Measurements from ENCODE around the gene COG6. TPM values are rescaled to one million over a fixed set of nuclear protein-coding genes. Genes with fewer than 3 reads are reported as not detected.

Gene COG6
- total and polyA plus RNA-seq, 2 of the 8 experiments (the other 6 are each of a cell fraction or from before 2014, with no cell fraction given) = 8.8 to 22.3 TPM

- peak; percentile 42 for FAIRE-seq
- peaks cover 0 to 8% (median 4%) of the 10 kb centered on the region in 4 experiments; a peak in 2 of 7 replicates for H3K4me1 ChIP-seq (replicated peaks in 1 of 4; ENCODE audit: control insufficient read depth in 3 of 4, insufficient read depth in 4 of 4, low read length in 3 of 4)
- peak overlapping the region; percentile 43; the same call in 1 of the 2 replicates for H2AFZ ChIP-seq (ENCODE audit: low read length)
- TF ChIP-seq RNF2 (IDR thresholded peaks at IDR 0.05; ENCODE audit: borderline replicate concordance, low read depth, low read length, missing control alignments, poor library complexity, severe bottlenecking) (no peak), FOSL1 (IDR thresholded peaks at IDR 0.05; ENCODE audit: insufficient read depth, low read depth, low read length) (no peak), USF2 (IDR thresholded peaks at IDR 0.05; ENCODE audit: low read length) (no peak)
These were observed 131.6 kb downstream of the COG6 start for GRCh38 chr13:39787086-39787487.

More at GRCh38 chr13:39787086-39787487, 131.6 kb downstream of the COG6 start:
- H3K14ac ChIP-seq (ENCODE audit: insufficient read length) = no peak overlapping the region
- H3K4ac ChIP-seq (replicated peaks; ENCODE audit: insufficient read length, low read depth, low read length) = no peak overlapping the region
- H3K27ac ChIP-seq (ENCODE audit: low read depth, low read length) = no peak overlapping the region
- H4K5ac ChIP-seq (ENCODE audit: insufficient read length, low read depth, low read length) = no peak overlapping the region
- H3K79me1 ChIP-seq (ENCODE audit: low read depth, low read length) = no peaks in the 10 kb centered on the region
- no peaks in the 10 kb centered on the region for H3K9me3 ChIP-seq (ENCODE audit: insufficient read depth in 2 of 2, low read depth in 1 of 2, low read length in 1 of 2)
- no peak overlapping the region for H2BK120ac ChIP-seq (replicated peaks; ENCODE audit: low read depth, low read length)
- H2BK20ac ChIP-seq (ENCODE audit: low read length) = 0 out of 2 replicates have a peak overlapping the region, but pooled peaks have one; percentile 16
- no peak for DNase-seq (ENCODE audit: low read depth in 1 of 2, low spot score in 2 of 2)
- no peaks in the 10 kb centered on the region; the same call in 1 of the 2 replicates for H3K23me2 ChIP-seq (ENCODE audit: low read depth, low read length)
- H3K9ac ChIP-seq (replicated peaks in 1 of 4; ENCODE audit: extremely low read depth in 1 of 4, low read depth in 3 of 4, low read length in 3 of 4) = no peak overlapping the region
- H2BK5ac ChIP-seq (ENCODE audit: low read depth, low read length) = no peak overlapping the region; the same call in 1 of the 2 replicates
- H4K8ac ChIP-seq (ENCODE audit: extremely low read depth, insufficient read depth, low read length) = no peak overlapping the region
- H4K20me1 ChIP-seq (replicated peaks in 1 of 2; ENCODE audit: control insufficient read depth in 1 of 2, insufficient read depth in 2 of 2, low read length in 2 of 2) = no peaks in the 10 kb centered on the region
- no peak overlapping the region for H3K4me2 ChIP-seq (ENCODE audit: insufficient read depth in 1 of 2, low read depth in 2 of 2, low read length in 2 of 2)
- no peak overlapping the region for H3K4me3 ChIP-seq (ENCODE audit: extremely low read depth in 1 of 4, insufficient read depth in 2 of 4, low read depth in 3 of 4, low read length in 4 of 4)
- no peak overlapping the region; the same call in 1 of the 2 replicates for H3K18ac ChIP-seq (ENCODE audit: extremely low read depth, low read length)
- POLR2A ChIA-PET (ENCODE audit: partially characterized antibody) = no interaction called here
- no peak overlapping the region for H2BK15ac ChIP-seq (ENCODE audit: low read length)
- peak overlapping the region; percentile 91 for H2BK12ac ChIP-seq (ENCODE audit: low read depth, low read length)
- CTCF ChIA-PET (ENCODE audit: partially characterized antibody) = no interaction called here
- no peak overlapping the region for H3K56ac ChIP-seq (replicated peaks; ENCODE audit: insufficient read length, low read depth, low read length)
- no peaks in the 10 kb centered on the region for H3K79me2 ChIP-seq (ENCODE audit: control insufficient read depth in 1 of 2, insufficient read depth in 2 of 2, low read length in 2 of 2)
- H4K91ac ChIP-seq (replicated peaks; ENCODE audit: insufficient read length, low read length) = no peak overlapping the region
- no peak overlapping the region for H3K23ac ChIP-seq (ENCODE audit: insufficient read length)
- no peak overlapping the region for H2AK5ac ChIP-seq (ENCODE audit: low read depth, low read length)
- 93% methylated on average over 1 of the region's 1 CpG; no CpG with 5 or more reads in 1 of the 2 experiments for WGBS, 2 experiments (ENCODE audit: extremely low coverage in 1 of 2, insufficient coverage in 1 of 2, insufficient read length in 1 of 2, insufficient replicate concordance in 2 of 2, low coverage in 1 of 2, low lambda C conversion rate in 2 of 2, missing lambda C conversion rate in 1 of 2)
- no peaks in the 10 kb centered on the region for H3K36me3 ChIP-seq (ENCODE audit: control insufficient read depth in 2 of 4, insufficient read depth in 4 of 4, low read length in 3 of 4)
- H3K27me3 ChIP-seq (replicated peaks in 1 of 4; ENCODE audit: control insufficient read depth in 3 of 4, extremely low read depth in 1 of 4, insufficient read depth in 3 of 4, low read length in 3 of 4) = no peaks in the 10 kb centered on the region
